Neutrophil (primary cell): ENCODE data around the gene RAB10.
"Not testable (repeated sequence)": the region's sequence is repeated elsewhere in the genome, so short reads cannot be mapped to it uniquely, and the experiment has no call there.

Source experiments
- H3K27ac ChIP-seq: fragments of 200-600 bp; sonication (generic); 2 replicates; pipeline ENCODE4 v1.5.1; 2016; ENCODE audit warnings: mild to moderate bottlenecking, moderate library complexity
- H3K27me3 ChIP-seq: fragments of 200-600 bp; sonication (generic); 2 replicates; pipeline ENCODE4 v1.6.0; 2016; ENCODE audit warnings: mild to moderate bottlenecking
- H3K36me3 ChIP-seq: fragments of 200-600 bp; sonication (generic); 2 replicates; pipeline ENCODE4 v1.5.1; 2017
- H3K4me1 ChIP-seq, 2 experiments: fragments of 200-600 bp in 1 of 2; sonication (generic) in 1 of 2; 1 replicate in 1 of 2; 2 replicates in 1 of 2; pipeline versions ENCODE4 v1.5.1 to v1.6.1; 2013 to 2016; ENCODE audit warnings: low read depth in 1 of 2, low read length in 1 of 2, mild to moderate bottlenecking in 1 of 2, moderate library complexity in 1 of 2; ENCODE audit not compliant: control insufficient read depth in 1 of 2, insufficient read depth in 1 of 2
- H3K4me3 ChIP-seq, 2 experiments: fragments of 200-600 bp in 1 of 2; sonication (generic) in 1 of 2; 1 replicate in 1 of 2; 2 replicates in 1 of 2; pipeline ENCODE4 v1.5.1; 2013 to 2016; ENCODE audit warnings: low read depth in 1 of 2, low read length in 1 of 2, mild to moderate bottlenecking in 1 of 2, moderate library complexity in 1 of 2
- H3K9me3 ChIP-seq: fragments of 200-600 bp; sonication (generic); 2 replicates; pipeline ENCODE4 v1.5.1; 2016
- CTCF ChIP-seq: fragments of 200-600 bp; sonication (generic); IDR thresholded peaks from 2 replicates; pipeline ENCODE4 v1.5.1; 2016; ENCODE audit warnings: antibody characterized with exemption

RAB10 gene

GRCh38 chr2:26017464-26018183 lies 16.3 kb upstream of the RAB10 start:
- H3K9me3 ChIP-seq, result no peaks in the 10 kb centered on the region
- TF ChIP-seq CTCF, result no peak
- peak overlapping the region; percentile 38 for H3K27ac ChIP-seq
- H3K4me1 ChIP-seq, result peaks cover 20 to 23% of the 10 kb centered on the region in 2 experiments
- no peak overlapping the region for H3K4me3 ChIP-seq
- no peaks in the 10 kb centered on the region for H3K27me3 ChIP-seq
- H3K36me3 ChIP-seq, result no peaks in the 10 kb centered on the region

- no peak overlapping the region for H3K4me3 ChIP-seq
- peak overlapping the region; percentile 38 for H3K27ac ChIP-seq
- H3K36me3 ChIP-seq, result no peaks in the 10 kb centered on the region
- no peaks in the 10 kb centered on the region for H3K9me3 ChIP-seq
- peaks cover 19 to 21% of the 10 kb centered on the region in 2 experiments for H3K4me1 ChIP-seq
- TF ChIP-seq CTCF, result no peak
- H3K27me3 ChIP-seq, result no peaks in the 10 kb centered on the region
Observed at GRCh38 chr2:26018184-26019055, 15.5 kb upstream of the RAB10 start.

- peaks cover 19 to 21% of the 10 kb centered on the region in 2 experiments for H3K4me1 ChIP-seq
Observed at GRCh38 chr2:26020231-26020640, 13.6 kb upstream of the RAB10 start.

GRCh38 chr2:26024260-26024659 lies 9.6 kb upstream of the RAB10 start:
- H3K36me3 ChIP-seq, result no peaks in the 10 kb centered on the region
- H3K4me1 ChIP-seq, result peaks cover 13 to 15% of the 10 kb centered on the region in 2 experiments
- H3K4me3 ChIP-seq, result no peak overlapping the region
- H3K27me3 ChIP-seq, result no peaks in the 10 kb centered on the region
- no peak for TF ChIP-seq CTCF
- H3K27ac ChIP-seq, result no peak overlapping the region
- no peaks in the 10 kb centered on the region for H3K9me3 ChIP-seq

More at GRCh38 chr2:26020231-26020640, 13.6 kb upstream of the RAB10 start:
- Histone ChIP-seq H3K27me3 (no peaks in the 10 kb centered on the region), H3K27ac (peak overlapping the region; percentile 62), H3K36me3 (no peaks in the 10 kb centered on the region), H3K4me3 (no peak overlapping the region), H3K9me3 (no peaks in the 10 kb centered on the region)
- no peak for TF ChIP-seq CTCF

- no peaks in the 10 kb centered on the region for H3K27me3 ChIP-seq
- TF ChIP-seq CTCF, result no peak
- H3K27ac ChIP-seq, result no peak overlapping the region
- H3K36me3 ChIP-seq, result no peaks in the 10 kb centered on the region
- peaks cover 6 to 9% of the 10 kb centered on the region in 2 experiments for H3K4me1 ChIP-seq
- no peaks in the 10 kb centered on the region for H3K9me3 ChIP-seq
- no peak overlapping the region for H3K4me3 ChIP-seq
Observed at GRCh38 chr2:26025509-26025908, 8.4 kb upstream of the RAB10 start.

- H3K4me1 ChIP-seq, result peaks cover 16% of the 10 kb centered on the region in 2 experiments
- not testable (repeated sequence) for H3K36me3 ChIP-seq, H3K27me3 ChIP-seq, H3K27ac ChIP-seq, H3K4me3 ChIP-seq, H3K9me3 ChIP-seq
Observed at GRCh38 chr2:26028083-26028482, 5.8 kb upstream of the RAB10 start.

GRCh38 chr2:26032586-26033269 lies 1.2 kb upstream of the RAB10 start:
- not testable (repeated sequence) for H3K36me3 ChIP-seq, H3K27me3 ChIP-seq, H3K9me3 ChIP-seq
- Histone ChIP-seq H3K27ac (peak overlapping the region; percentile 97), H3K4me1 (peaks cover 39 to 51% of the 10 kb centered on the region in 2 experiments), H3K4me3 (peak overlapping the region; percentile 86 to 98)
